IPS DF 19.7 (cell line): Measurements from ENCODE around the gene TMEM240.
"Not testable (repeated sequence)": the region's sequence is repeated elsewhere in the genome, so short reads cannot be mapped to it uniquely, and the experiment has no call there.

Experiments used
- DNase-seq: peaks from one replicate; pipeline ENCODE4 v3.0.0-alpha.2; 2013; ENCODE audit warnings: low read depth, low spot score

The TMEM240 gene

DNA sequence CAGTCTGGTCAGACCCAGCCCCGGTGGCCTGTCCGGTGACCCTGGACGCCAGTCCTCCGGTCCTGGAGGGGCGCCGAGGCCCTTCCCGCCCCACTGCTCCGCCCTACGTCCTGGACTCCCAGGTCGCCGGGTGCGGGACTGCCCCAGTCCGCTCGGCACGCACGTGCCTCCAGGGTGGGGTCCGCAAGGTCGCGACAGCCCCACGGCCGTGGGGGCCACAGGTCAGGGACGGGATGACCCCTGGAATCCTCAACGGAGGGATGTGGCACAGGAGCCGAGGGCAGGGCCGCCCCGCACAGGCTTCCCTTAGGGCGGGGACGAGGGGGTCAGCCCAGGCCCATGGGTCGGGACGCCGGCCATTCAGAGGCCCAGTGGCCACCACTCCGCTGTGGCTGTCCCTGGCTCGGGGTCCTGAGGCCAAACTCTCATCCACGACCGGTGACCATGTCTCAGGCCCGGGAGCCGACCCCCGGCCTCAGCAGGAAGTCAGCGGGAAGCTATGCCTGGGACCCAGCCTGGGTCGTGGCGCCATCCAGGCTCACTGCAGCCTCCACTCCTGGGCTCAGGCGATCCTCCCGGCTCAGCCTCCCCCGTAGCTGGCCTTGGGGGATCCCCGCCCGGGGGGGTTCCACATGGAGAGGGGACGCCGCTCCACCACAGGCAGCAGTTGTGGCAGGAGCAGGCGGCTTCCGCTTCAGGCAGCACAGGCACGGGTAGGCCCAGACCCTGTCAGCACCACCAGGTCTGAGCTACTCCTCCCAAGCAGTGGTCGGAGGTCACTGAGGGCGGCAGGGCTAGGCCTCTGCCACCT lies 599 bp upstream of the TMEM240 start:
- DNase-seq: no peak

DNA sequence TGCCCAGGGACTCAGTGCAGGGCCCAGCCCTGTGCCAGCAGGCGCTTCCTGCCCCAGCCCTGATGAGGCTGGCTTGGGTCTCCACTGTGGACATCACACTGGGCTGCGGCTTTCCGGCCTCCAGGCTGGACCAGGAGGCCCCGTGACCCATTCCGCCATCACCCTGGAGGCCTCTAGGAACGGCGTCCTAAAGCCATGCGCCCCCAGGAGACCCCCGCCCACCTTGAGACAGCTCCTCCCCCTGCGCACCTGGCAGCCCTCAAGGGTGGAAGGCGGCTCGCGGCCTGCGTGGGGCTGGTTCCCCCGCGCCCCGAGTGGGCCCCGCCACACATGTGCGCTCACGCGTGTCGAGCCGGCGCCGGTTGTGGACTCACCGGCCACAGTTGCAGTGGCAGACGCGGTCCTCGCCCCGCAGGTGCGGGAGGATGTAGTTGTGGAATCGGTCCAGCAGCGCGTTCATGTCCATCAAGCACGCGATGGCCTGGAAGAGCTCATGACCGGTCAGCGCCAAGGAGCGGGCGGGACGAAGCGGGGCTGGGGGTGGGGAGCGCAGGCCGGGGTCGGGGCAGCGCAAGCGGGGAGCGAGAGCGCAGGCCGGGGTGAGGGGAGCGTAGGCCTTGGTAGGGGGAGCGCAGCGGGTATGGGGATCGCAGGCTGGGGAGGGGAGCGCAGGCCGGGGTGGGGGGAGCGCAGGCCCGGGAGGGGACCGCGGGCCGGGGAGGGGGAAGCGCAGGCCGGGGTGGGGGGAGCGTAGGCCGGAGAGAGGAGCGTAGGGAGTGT lies 924 bp downstream of the TMEM240 start:
- DNase-seq: no peak

DNA sequence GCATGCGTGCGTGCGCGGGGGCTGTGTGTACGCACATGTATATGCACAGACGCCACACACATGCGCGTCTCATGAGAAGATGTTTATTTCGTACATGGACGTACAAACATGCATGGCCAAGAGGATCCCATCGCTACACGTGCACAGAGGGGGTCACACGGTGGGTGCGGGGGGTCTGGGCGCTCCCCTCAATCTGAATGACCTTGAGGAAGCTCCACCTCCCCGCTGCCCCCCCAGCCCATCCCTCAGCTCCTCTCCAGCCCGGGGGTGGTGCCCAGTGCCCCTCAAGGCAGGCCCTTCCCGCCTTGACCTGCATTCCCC lies 1.5 kb downstream of the TMEM240 start:
- no peak for DNase-seq

DNA sequence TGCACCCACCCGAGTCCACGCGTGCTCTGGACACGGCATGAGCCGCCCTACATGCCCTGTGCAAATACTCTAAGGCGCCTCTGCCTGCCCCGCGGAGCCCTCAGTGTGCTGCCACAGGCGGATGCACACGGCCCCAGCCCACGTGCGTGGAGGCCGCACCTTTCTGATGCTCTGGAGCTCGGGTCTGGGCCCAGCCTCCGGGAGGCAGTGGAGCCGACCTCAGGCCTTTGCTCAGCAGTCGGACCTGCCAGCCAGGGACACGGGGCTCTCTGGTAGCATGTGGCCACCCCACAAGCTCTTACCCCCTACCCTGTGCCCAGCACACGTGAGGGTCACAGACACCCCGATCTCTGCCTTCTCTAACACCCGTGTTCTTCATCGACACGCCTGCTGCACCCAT lies 2.1 kb downstream of the TMEM240 start:
- DNase-seq: no peak

DNA sequence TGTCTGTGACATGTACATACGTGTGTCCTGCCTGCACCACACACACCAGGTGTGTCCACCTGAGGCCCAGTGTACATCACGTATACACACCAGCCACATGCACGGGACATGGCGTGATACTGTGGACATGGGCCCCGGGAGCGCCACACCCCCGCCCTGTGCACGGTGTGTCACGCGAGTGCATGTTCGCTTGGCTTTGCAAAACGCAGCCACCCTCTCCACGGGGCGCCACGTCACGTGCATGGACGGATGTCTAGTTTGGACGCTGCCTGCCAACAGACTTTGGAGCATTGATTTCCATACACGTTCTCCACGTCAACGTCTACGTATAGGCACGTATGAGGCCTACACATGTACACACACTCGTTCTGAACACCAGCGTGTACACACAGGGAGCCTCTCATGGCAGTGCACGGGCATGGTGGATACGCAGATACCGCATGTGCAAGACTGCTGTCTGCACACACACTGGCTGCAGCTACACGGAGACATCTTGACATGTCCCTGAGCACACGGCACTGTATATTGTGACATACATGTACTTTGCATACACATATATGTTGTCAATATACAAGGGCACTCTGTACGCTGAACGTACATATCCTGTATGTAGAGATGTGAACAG lies 2.7 kb downstream of the TMEM240 start:
- DNase-seq: no peak

DNA sequence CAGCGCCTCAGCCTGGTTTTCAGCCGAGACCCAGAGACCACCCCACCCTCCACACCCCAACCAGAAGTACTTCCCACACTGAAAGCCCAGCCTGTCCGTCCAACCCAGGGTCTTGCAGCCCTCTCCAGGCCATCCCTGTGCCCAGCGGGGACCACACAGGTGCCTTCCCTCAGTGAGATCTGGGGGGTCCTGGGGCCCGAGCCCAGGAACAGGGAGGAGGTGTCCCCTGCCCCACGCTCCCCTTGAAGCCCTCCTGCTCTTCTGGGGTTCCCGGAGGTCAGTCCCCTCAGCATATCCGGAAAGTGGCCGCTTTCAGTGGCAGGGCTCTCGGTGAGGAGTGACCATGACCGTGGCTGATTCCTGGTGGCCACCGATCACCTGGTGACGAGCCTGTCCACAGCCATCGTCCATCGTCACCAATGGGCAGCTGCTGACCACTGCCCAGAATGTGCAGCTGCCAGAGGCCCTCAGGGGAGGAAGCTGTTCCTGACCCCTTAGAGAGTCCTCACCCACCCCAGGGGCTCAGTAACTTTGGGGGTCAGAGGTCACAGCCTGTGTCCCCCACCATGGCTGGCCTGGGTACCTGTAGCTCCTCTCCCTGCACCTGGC lies 3.4 kb downstream of the TMEM240 start:
- no peak for DNase-seq

DNA sequence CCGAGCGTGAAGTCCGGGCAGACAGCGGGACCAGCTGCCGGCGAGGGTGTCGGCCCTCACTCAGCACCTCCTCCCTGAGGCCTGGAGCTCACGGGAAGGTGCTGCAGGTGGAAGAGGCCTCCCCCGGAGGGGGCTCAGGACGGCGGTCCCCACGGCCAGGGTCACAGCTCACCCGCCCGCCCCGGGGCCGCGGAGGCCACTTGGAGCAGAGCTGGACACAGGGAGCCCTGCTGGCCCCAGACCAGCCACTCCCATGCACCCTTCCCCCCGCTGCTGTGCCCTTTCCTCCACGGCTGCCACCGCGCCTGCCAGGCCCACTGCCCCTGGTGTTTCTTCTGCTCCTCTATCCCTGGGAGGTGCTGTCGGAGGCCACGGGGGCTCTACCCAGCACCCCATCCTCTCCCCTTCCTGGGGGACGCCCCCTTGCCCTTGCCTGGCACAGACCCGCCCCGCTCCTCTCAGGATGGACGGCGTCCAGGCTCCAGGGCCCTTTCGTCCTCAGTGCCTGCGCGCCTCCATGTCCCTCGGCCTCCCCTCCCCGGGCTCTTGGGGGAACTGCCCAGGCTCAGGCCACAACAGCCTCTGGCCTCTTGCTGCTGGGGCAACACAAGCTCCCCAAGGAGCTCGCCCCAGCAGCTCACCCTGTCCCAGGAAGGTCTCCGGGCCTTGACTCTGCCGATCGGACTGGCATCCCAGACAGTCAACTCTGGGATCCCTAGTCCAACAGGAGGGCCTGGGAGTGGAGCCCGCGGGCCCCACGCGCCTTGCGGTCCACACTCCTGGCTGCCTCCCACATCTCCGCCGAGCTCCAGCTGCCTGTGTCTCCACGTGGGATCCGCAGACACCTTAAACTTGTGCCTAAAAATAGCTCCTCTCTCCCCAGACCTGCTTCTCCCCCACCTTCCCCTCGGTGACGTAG lies 4.1 kb downstream of the TMEM240 start:
- no peak for DNase-seq

DNA sequence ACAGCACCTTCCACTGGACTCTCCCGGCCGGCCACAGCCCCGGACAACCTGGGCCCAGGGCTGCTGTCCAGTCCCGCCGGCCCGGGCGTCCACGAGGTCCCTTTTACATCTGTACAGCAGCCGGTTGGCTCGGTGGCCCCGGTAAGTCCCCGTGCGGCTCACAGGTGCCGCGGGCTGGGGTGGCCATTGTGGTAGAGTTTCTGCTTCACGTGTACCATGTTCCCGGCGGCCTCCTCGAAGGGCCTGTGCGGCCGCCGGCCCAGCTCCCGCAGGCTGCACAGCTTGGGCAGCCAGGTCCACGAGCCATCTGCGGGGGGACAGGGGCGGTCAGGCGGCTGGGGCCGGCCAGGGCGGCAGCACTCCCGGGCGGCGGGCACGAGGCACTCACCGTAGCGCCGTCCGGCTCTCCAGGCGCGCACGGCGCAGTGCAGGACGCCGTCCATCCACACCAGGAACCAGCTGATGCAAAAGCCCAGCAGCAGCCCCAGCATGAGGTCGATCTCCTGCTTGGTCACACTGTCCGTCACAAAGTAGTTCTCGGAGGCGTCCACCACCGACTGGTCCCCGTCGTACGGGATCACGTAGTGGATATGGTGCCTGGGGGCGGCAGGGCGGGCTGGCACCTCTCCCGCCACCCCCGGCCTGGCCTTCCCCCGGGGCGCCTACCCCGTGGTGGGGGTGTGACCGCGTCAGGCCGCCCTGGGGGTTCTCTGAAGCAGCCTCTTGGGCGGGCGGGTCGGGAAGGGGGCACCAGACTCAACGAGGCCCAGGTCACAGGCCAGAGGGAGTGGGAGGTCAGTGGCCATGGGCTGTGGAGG lies 5.0 kb downstream of the TMEM240 start:
- no peak for DNase-seq

DNA sequence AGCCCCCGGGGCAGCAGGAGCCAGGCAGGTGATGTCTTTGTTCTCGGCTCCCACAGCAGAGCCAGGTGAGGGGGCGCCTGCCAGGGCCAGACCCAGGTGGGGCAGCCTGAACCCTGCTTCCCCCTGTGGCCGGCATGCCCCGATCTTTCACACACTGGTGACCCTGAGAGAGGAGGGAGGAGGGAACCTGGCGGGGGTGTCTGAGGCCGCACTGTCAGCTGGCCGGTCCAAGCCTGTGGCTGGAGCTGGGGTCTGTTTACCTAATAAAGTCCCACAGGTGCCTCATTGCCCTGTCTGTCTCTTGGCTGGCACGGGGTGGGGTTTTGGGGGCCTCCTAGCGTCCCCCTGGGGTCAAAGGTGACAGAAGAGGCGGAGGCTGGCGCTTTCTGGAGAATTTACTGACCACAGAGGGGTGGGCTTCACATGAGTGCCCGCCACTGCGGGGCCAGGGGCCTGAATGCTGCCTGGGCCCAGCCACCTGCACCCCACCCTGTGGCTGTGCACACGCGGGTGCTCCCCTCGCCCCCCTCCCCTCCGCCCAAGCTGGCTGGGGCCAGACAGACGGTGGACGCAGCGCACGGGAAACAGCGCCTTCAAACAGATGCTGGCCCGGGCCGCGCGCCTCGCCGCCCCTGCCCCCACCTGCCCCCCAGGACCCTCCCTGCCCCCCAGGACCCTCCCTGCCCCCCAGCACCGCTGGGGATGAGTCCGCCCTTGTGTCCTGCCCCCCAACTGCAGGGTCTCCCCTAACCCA lies 5.8 kb downstream of the TMEM240 start:
- DNase-seq: no peak

DNA sequence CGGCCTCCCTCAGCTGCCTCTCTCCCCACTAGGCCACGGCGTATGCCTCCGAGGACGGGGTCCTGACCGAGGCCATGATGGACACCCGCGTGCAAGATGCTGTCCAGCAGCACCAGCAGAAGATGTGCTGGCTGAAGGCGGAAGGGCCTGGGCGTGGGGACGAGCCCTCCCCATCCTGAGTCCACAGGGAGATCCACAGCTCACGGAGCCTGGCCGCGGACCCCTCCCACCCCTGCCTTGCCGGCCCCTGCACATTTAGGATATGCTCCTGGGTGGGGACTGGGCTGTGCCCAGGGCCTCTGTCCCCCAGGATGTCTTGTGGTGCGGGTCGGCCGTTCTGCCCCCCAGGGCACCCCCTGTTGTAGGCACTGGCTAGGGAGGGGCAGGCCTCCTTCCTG lies 6.5 kb downstream of the TMEM240 start:
- not testable (repeated sequence) for DNase-seq

DNA sequence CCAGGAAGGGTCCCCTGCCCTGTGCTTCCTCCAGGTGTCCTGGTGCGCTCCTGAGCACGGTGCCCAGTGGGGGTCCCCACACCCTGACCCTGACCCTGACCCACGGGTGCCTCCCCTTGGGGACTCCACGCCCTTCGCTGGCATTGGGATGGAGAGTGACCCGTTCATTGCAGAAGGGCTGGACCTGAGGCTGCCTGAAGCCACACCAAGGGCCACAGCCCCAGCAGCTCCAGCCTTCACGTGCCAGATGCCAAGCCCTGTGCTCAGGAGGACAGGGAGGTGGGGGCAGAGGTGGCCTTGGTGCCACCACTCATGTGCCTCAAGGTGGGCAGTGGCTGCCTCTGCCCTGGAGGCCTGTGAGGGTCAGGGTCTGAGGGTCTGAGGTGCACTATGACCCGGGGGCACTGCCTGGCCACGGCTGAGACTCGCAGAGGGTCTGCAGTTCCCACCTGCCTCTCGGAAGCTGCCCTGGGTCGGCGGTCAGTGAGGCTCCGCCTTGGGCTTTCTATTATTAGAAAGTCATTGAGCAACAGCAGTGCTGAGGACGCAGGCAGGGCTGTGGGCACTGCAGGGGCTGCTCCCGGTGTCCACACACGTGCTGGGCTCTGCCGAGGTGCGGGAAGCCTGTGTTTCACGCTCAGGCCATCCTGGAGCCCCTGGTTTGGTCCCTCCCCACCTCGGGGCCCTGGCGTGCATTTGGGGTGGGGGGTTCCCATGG lies 7.1 kb downstream of the TMEM240 start:
- not testable (repeated sequence) for DNase-seq

DNA sequence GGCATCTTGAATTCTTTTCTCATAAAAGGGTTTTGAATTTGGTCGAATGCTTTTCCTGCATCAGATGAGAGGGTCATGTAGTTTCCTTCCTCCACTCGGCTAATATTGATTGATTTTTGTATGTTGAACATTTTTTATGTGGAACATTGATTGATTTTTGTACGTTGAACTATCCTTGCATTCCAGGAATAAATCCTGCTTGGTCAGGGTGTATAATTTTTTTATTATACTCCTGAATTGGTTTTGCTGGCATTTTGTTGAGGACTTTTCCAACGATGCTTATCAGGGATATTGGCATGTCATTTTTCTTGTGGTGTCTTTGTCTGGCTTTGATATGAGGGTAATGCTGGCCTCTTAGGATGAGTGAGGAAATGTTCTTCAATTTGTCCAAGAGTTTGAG lies 8.5 kb downstream of the TMEM240 start:
- DNase-seq: no peak

DNA sequence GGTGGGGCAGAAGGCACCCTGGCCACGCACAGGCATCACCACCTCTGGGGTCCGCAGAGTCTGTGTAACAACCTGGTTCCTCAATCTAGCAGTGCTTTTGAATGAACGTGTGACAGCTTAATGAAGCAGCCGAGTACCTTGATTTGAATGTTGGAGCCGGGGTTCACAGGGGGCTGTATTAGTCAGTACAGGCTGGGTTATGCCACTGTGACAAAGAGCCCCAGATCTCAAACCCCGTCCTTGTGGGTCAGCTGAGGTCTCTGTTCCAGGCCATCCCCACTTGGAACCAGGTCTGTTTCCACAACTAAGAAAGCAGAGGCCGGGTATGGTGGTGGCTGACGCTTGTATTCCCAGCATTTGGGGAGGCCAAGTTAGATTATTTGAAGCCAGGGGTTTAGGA lies 10.5 kb downstream of the TMEM240 start:
- no peak for DNase-seq

DNA sequence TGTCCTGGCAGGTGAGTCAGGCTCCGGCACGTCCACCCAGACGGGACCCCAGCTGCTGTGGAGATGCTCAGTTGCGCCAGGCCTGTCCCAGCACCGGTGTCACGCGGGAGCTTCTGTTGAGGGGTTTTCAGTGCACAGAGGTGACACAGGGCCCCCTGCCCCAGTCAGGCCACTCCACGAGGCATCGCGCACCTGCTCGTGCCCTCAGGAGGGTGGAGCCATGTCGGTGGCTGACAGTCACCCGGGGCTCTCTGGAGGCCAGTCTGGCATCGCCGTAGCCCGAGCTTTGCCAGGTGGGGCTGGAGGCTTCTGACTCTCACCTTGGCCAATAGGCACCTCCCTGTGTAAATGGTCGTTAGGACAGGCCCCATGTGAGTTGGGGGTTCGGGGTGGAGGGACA lies 11.1 kb downstream of the TMEM240 start:
- no peak for DNase-seq

DNA sequence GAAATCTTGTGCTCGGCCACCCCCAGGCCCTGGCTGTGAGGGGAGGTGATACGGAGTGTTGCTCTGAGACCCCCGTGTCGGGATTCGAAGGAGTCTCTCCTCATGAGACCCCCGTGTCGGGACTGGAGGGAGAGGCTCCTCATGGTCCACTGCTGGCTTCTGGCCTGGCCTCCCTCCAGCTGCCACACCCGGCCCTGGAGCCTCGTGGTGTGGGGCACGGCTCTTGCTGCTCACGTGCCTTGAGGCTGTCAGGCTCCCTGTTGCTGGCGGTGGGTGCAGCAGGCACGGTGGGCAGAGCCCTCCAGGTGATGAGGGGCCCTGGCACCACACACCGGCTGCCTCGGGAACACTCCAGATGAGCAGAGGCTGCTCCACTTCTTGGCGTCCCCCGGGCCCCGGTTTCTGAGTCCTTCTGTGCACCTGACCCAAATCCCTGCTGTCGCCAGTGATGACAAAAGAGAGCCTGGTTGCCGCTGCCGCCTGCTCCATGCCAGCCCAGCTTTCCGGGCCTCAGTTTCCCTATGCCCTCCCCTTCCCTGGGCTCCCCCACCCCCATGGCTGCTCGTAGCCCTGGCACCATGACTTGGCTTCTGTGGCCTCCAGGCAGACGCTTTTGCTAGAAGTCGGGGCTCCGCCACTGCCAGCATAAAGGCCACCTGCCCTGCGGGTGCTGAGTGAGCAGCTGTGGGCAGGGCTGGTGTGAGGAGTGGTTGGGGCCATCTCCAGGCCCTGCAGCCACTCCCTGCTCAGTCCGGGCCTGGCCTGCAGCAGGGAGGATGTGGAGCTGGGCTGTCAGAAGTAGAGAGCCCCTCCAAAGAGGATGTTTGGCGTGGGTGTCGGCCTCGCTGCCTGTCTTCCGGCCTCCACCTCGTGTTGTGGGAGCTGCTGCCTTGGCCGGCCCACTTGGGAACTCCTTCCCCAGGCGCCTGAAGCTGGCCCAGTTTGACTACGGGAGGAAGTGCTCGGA lies 11.8 kb downstream of the TMEM240 start:
- DNase-seq: no peak

DNA sequence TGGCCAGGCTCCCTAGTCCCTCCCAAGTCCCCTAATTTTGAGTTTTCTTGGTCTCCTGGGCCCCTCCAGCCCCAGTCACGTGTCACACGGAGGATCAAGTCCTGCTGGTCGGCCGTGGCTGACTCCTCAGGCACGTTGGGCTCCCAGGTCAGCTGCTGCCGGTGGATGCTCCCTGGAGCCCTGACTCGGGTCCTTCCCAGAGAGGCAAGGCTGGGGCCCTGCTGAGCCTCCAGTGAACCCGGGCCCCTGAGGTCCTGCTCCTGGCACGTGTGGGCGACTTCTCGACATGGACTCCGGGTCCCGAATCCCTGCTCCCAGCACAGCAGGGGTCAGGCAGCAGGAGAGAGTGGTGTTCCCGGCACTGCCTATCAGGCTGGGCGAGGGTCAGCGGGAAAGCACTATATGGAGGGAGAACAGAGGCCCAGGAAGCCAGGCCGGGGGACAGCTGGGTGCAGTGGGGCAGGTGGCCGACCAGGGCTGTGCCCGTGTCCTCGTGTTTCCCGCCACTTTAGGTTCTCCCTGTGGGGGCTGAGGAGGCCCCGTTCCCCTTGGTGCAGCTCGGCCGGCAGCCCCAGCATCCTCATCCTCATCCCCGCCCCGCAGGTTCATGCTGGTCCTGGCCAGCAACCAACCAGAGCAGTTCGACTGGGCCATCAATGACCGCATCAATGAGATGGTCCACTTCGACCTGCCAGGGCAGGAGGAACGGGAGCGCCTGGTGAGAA lies 13.2 kb downstream of the TMEM240 start:
- DNase-seq: no peak

DNA sequence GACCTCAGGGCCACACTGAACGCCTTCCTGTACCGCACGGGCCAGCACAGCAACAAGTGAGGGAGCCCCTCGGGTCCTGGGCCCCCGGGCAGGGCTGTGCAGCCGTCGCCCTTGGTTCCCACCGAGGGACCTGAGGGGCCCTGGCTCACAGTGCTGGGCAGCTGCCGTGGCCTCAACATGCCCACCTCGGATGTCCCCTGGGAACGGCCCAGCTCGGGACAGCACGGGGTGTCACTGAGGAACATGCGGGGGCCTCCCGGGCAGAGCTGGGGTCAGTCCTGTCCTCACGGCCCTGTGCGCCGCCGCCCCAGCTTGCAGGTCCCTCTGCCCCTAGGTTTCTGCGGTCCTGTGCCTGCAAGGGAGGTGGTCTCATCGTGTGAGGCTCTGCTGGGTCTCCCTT lies 13.9 kb downstream of the TMEM240 start:
- DNase-seq: not testable (repeated sequence)
